H9 (cell line): Measurements from ENCODE around the gene ACAP3. TPM values are rescaled to one million over a fixed set of nuclear protein-coding genes. Genes with fewer than 3 reads are reported as not detected.

ENCODE experiments used
- DNase-seq: peaks from one replicate; pipeline ENCODE4 v3.0.0-alpha.2; 2017
- H2AFZ ChIP-seq: one replicate; pipeline ENCODE4 v1.6.1; 2013; ENCODE audit warnings: mild to moderate bottlenecking, low read length, control low read depth, moderate library complexity
- H2AK5ac ChIP-seq: 2 replicates; pipeline ENCODE4 v1.6.1; 2013; ENCODE audit warnings: low read length, control low read depth, mixed read lengths; ENCODE audit not compliant: insufficient read length
- H2BK120ac ChIP-seq: one replicate; pipeline ENCODE4 v1.6.1; 2013; ENCODE audit warnings: low read depth, mild to moderate bottlenecking, low read length, control low read depth, inconsistent platforms; ENCODE audit not compliant: poor library complexity, severe bottlenecking
- H2BK12ac ChIP-seq: 2 replicates; pipeline ENCODE4 v1.6.1; 2013; ENCODE audit warnings: low read length, control low read depth, mixed read lengths, low read depth; ENCODE audit not compliant: insufficient read length
- H2BK15ac ChIP-seq: 2 replicates; pipeline ENCODE4 v1.6.1; 2013; ENCODE audit warnings: low read depth, low read length, control low read depth
- H2BK20ac ChIP-seq: one replicate; pipeline ENCODE4 v1.6.1; 2013; ENCODE audit warnings: low read depth, mild to moderate bottlenecking, low read length, control low read depth, inconsistent platforms; ENCODE audit not compliant: poor library complexity, severe bottlenecking
- H2BK5ac ChIP-seq: 2 replicates; pipeline ENCODE4 v1.6.1; 2013; ENCODE audit warnings: low read length, control low read depth, mixed read lengths; ENCODE audit not compliant: insufficient read length
- H3K14ac ChIP-seq: 2 replicates; pipeline ENCODE4 v1.6.1; 2013; ENCODE audit warnings: low read length, control low read depth; ENCODE audit not compliant: insufficient read depth
- H3K18ac ChIP-seq: 2 replicates; pipeline ENCODE4 v1.6.1; 2013; ENCODE audit warnings: low read depth, mild to moderate bottlenecking, mixed read lengths, low read length, control low read depth; ENCODE audit not compliant: insufficient read length
- H3K23ac ChIP-seq: 2 replicates; pipeline ENCODE4 v1.6.1; 2013; ENCODE audit warnings: low read length, control low read depth, mixed read lengths, low read depth; ENCODE audit not compliant: insufficient read length
- H3K23me2 ChIP-seq: 2 replicates; pipeline ENCODE4 v1.6.1; 2013; ENCODE audit warnings: low read depth, mild to moderate bottlenecking, mixed read lengths, low read length, control low read depth; ENCODE audit not compliant: insufficient read length, poor library complexity, severe bottlenecking
- H3K27ac ChIP-seq: 2 replicates; pipeline ENCODE4 v1.5.1; 2013; ENCODE audit warnings: low read length, control low read depth, mixed read lengths, low read depth; ENCODE audit not compliant: insufficient read length
- H3K27me3 ChIP-seq: 2 replicates; pipeline ENCODE4 v1.6.1; 2013; ENCODE audit warnings: low read length, control low read depth, inconsistent platforms; ENCODE audit not compliant: insufficient read depth
- H3K4ac ChIP-seq: 2 replicates; pipeline ENCODE4 v1.6.1; 2013; ENCODE audit warnings: low read depth, mild to moderate bottlenecking, control low read depth, inconsistent platforms, low read length, moderate library complexity
- H3K4me1 ChIP-seq: 2 replicates; pipeline ENCODE4 v1.6.1; 2013; ENCODE audit warnings: low read length, control low read depth, inconsistent platforms; ENCODE audit not compliant: insufficient read depth
- H3K4me2 ChIP-seq: 2 replicates; pipeline ENCODE4 v1.6.1; 2013; ENCODE audit warnings: low read length, control low read depth, mixed read lengths; ENCODE audit not compliant: insufficient read length, insufficient read depth
- H3K56ac ChIP-seq: 2 replicates; pipeline ENCODE4 v1.6.1; 2013; ENCODE audit warnings: low read depth, mild to moderate bottlenecking, mixed read lengths, low read length, control low read depth; ENCODE audit not compliant: insufficient read length
- H3K79me1 ChIP-seq: 2 replicates; pipeline ENCODE4 v1.6.1; 2013; ENCODE audit warnings: low read depth, mild to moderate bottlenecking, moderate library complexity, low read length, control low read depth, inconsistent platforms; ENCODE audit not compliant: insufficient read depth, poor library complexity, severe bottlenecking
- H3K79me2 ChIP-seq: 2 replicates; pipeline ENCODE4 v1.6.1; 2013; ENCODE audit warnings: low read length, control low read depth, inconsistent platforms; ENCODE audit not compliant: insufficient read depth
- H3K9ac ChIP-seq: 2 replicates; pipeline ENCODE4 v1.6.1; 2013; ENCODE audit warnings: low read length, control low read depth, mixed read lengths; ENCODE audit not compliant: insufficient read length; ENCODE audit errors: extremely low read depth
- H3K9me3 ChIP-seq: one replicate; pipeline ENCODE4 v1.6.1; 2013; ENCODE audit warnings: low read depth, low read length, inconsistent platforms; ENCODE audit not compliant: control insufficient read depth
- H3T11ph ChIP-seq: one replicate; pipeline ENCODE4 v1.6.1; 2013; ENCODE audit warnings: mild to moderate bottlenecking, low read length, control low read depth, inconsistent platforms
- H4K20me1 ChIP-seq: one replicate; pipeline ENCODE4 v1.6.1; 2013; ENCODE audit not compliant: control insufficient read depth, insufficient read length, insufficient read depth
- H4K5ac ChIP-seq: 2 replicates; pipeline ENCODE4 v1.6.1; 2013; ENCODE audit warnings: low read depth, mild to moderate bottlenecking, mixed read lengths, low read length, control low read depth; ENCODE audit not compliant: insufficient read length
- H4K8ac ChIP-seq: replicated peaks from 2 replicates; pipeline ENCODE4 v1.6.1; 2013; ENCODE audit warnings: low read length, control low read depth, mixed read lengths, low read depth; ENCODE audit not compliant: insufficient read length
- H4K91ac ChIP-seq: 2 replicates; pipeline ENCODE4 v1.6.1; 2013; ENCODE audit warnings: low read depth, mild to moderate bottlenecking, moderate library complexity, mixed read lengths, low read length, control low read depth; ENCODE audit not compliant: insufficient read length
- H3K27ac Mint-ChIP-seq, 3 experiments: 2 replicates in 2 of 3; 3 replicates in 1 of 3; pipeline ENCODE4 v1.8.0; 2020 to 2021; ENCODE audit warnings: mixed read lengths in 3 of 3, mild to moderate bottlenecking in 1 of 3, moderate library complexity in 1 of 3
- H3K27me3 Mint-ChIP-seq: 2 replicates; pipeline ENCODE4 v1.8.0; 2021; ENCODE audit warnings: low read depth, mild to moderate bottlenecking, moderate library complexity, mixed read lengths
- H3K36me3 Mint-ChIP-seq, 3 experiments: 2 replicates in 2 of 3; 3 replicates in 1 of 3; pipeline ENCODE4 v1.8.0; 2020 to 2021; ENCODE audit warnings: low read depth in 3 of 3, mixed read lengths in 3 of 3; ENCODE audit not compliant: insufficient read depth in 1 of 3
- H3K4me1 Mint-ChIP-seq, 2 experiments: 2 replicates each; pipeline ENCODE4 v1.8.0; 2020; ENCODE audit warnings: mixed read lengths in 2 of 2
- H3K4me3 Mint-ChIP-seq, 2 experiments: 2 replicates in 1 of 2; 3 replicates in 1 of 2; pipeline ENCODE4 v1.8.0; 2020 to 2021; ENCODE audit warnings: mild to moderate bottlenecking in 2 of 2, mixed read lengths in 2 of 2, moderate library complexity in 1 of 2
- H3K9me3 Mint-ChIP-seq, 2 experiments: 2 replicates in 1 of 2; 3 replicates in 1 of 2; pipeline ENCODE4 v1.8.0; 2020; ENCODE audit warnings: mild to moderate bottlenecking in 2 of 2, mixed read lengths in 2 of 2, moderate library complexity in 1 of 2
- CTCF ChIP-seq: fragments of 200-600 bp; sonication (generic); conservative IDR thresholded peaks from 3 replicates; pipeline ENCODE4 v1.8.0; 2021; ENCODE audit warnings: antibody characterized with exemption, mild to moderate bottlenecking
- WGBS: extraction: QIAGEN DNeasy Blood & Tissue Kit; methylation state at CpG from one replicate; pipeline ENCODE4 v1.1.7; 2013; ENCODE audit warnings: missing lambda C conversion rate, low lambda C conversion rate, mixed read lengths; ENCODE audit not compliant: insufficient read length; ENCODE audit errors: extremely low coverage; 5-methylcytosine and 5-hydroxymethylcytosine counted together
- total RNA-seq: library from RNA; stranded (reverse); gene quantifications from 2 replicates; pipeline ENCODE4 v1.2.1, GENCODE V29; 2021

The ACAP3 gene
- total RNA-seq, 1 experiment from 2014 or later, result 41.4 TPM

GRCh38 chr1:1337793-1338147 lies 30.0 kb upstream of the ACAP3 start:
- no peaks in the 10 kb centered on the region for H4K20me1 ChIP-seq
- no peak overlapping the region for H4K5ac ChIP-seq
- no peak overlapping the region for H3K4me3 Mint-ChIP-seq
- no peak overlapping the region for H3K9ac ChIP-seq
- H3K18ac ChIP-seq, result no peak overlapping the region
- no peak overlapping the region for H4K91ac ChIP-seq
- H3T11ph ChIP-seq, result no peak overlapping the region
- no peak overlapping the region for H3K27ac Mint-ChIP-seq
- H3K56ac ChIP-seq, result no peak overlapping the region
- H3K4me2 ChIP-seq, result no peak overlapping the region
- no peaks in the 10 kb centered on the region for H3K23me2 ChIP-seq
- no peaks in the 10 kb centered on the region for H3K4me1 Mint-ChIP-seq
- H3K79me2 ChIP-seq, result no peaks in the 10 kb centered on the region
- H3K27ac ChIP-seq, result no peak overlapping the region
- H2AFZ ChIP-seq, result no peak overlapping the region
- no peak overlapping the region for H2BK5ac ChIP-seq
- peaks cover 20 to 36% (median 29%) of the 10 kb centered on the region in 3 experiments for H3K36me3 Mint-ChIP-seq
- no peak overlapping the region for H2BK20ac ChIP-seq
- DNase-seq, result peak; percentile 73
- no peak overlapping the region for H2BK15ac ChIP-seq
- H3K4me1 ChIP-seq, result no peaks in the 10 kb centered on the region
- no peaks in the 10 kb centered on the region for H3K9me3 ChIP-seq
- H3K4ac ChIP-seq, result no peak overlapping the region
- H4K8ac ChIP-seq, result no peak overlapping the region
- no peaks in the 10 kb centered on the region for H3K79me1 ChIP-seq
- no peak overlapping the region for H2BK120ac ChIP-seq
- no peak overlapping the region for H3K23ac ChIP-seq
- no peak overlapping the region for H3K14ac ChIP-seq
- H2BK12ac ChIP-seq, result no peak overlapping the region
- no peaks in the 10 kb centered on the region for H3K27me3 ChIP-seq
- no peaks in the 10 kb centered on the region for H3K27me3 Mint-ChIP-seq
- no CpG with 5 or more reads among the region's 18 CpGs for WGBS
- H3K9me3 Mint-ChIP-seq, result peaks cover 0 to 8% of the 10 kb centered on the region in 2 experiments; a peak in 3 of 5 replicates
- no peak overlapping the region for H2AK5ac ChIP-seq
- TF ChIP-seq CTCF, result no peak
